Adrenal gland (tissue), 12 donors: ENCODE results near the gene MTF1. TPM values are rescaled to one million over a fixed set of nuclear protein-coding genes. Genes with fewer than 3 reads are reported as not detected.
A peak's percentile ranks its signal among the peaks of the same experiment; 100 is the strongest.

Experiments
- DNase-seq, 7 donors: peaks; one replicate each; pipeline ENCODE4 v3.0.0-alpha.2; 2019 to 2020
- H3K27ac ChIP-seq, 5 donors: fragments of 200-600 bp; sonication (generic) in 4 of 5; 1 replicate in 3 of 5; 2 replicates in 2 of 5; pipeline versions ENCODE4 v1.5.1 to v1.8.0; 2016 to 2020; ENCODE audit warnings: mild to moderate bottlenecking in 1 of 5
- H3K27me3 ChIP-seq: fragments of 200-600 bp; 2 replicates; pipeline ENCODE4 v1.8.0; 2021
- H3K36me3 ChIP-seq, 2 donors: fragments of 200-600 bp; replicated peaks in 1 of 2; 1 replicate in 1 of 2; 2 replicates in 1 of 2; pipeline versions ENCODE4 v1.5.1 to v1.8.0; 2018 to 2022
- H3K4me1 ChIP-seq, 2 donors: fragments of 200-600 bp; replicated peaks in 1 of 2; 1 replicate in 1 of 2; 2 replicates in 1 of 2; pipeline versions ENCODE4 v1.5.1 to v1.8.0; 2018 to 2021
- H3K4me3 ChIP-seq, 4 donors: fragments of 200-600 bp; sonication (generic) in 3 of 4; one replicate each; pipeline ENCODE4 v1.5.1; 2016 to 2018
- H3K9me3 ChIP-seq, 3 donors: fragments of 200-600 bp; sonication (generic) in 1 of 3; replicated peaks in 1 of 3; 1 replicate in 2 of 3; 2 replicates in 1 of 3; pipeline versions ENCODE4 v1.5.1 to v1.8.0; 2016 to 2021
- POLR2A ChIP-seq, 2 donors: fragments of 450-650 bp; IDR thresholded peaks; one replicate each; pipeline ENCODE4 v1.6.1; 2017; ENCODE audit warnings: antibody characterized with exemption in 2 of 2, mild to moderate bottlenecking in 2 of 2, moderate library complexity in 1 of 2
- WGBS, 4 donors: extraction: QIAGEN DNeasy Blood & Tissue Kit in 2 of 4; methylation state at CpG; one replicate each; pipeline versions ENCODE4 v1.1.5 to v1.1.7; 2013 to 2017; 5-methylcytosine and 5-hydroxymethylcytosine counted together
- intact Hi-C, 2 donors: fragments of 100-400 bp; cut with DNase I; formaldehyde crosslinking; loops; one replicate each; pipeline versions ENCODE4 v1.14.1 to v1.15.0; 2022 to 2023
- polyA plus RNA-seq, 3 donors: library from polyadenylated mRNA; stranded (reverse); fragments of 200-250 nt in 2 of 3; fragments of 350-450 nt in 1 of 3; fragmentation: Illumina TruSeq in 1 of 3; extraction: RNeasy Lipid Tissue Mini Kit (QIAGEN cat#74804) in 1 of 3; gene quantifications; one replicate each; pipeline ENCODE4 v1.2.3, GENCODE V29; 2013 to 2014
- total RNA-seq, 9 donors: library from RNA; depleted of rRNA in 4 of 9; stranded (reverse); fragments of >200 nt in 4 of 9; fragments of 120-200 nt in 1 of 9; fragmentation: NEBNext Ultra II Directional in 1 of 9; extraction: Animal tissue kit (Norgen Biotek cat#: 25700) in 1 of 9; gene quantifications; one replicate each; pipeline versions ENCODE4 v1.1.0 to v1.2.4, GENCODE V29; 2013 to 2023
- TF ChIP-seq, protein P1 (sequence below), 6 experiments: fragments of 450-650 bp in 4 of 6; fragments of 200-600 bp in 2 of 6; sonication (generic) in 1 of 6; IDR thresholded peaks; 1 replicate in 5 of 6; 2 replicates in 1 of 6; pipeline versions ENCODE4 v1.5.1 to v1.8.0; 2016 to 2021; ENCODE audit warnings: antibody characterized with exemption in 6 of 6, mild to moderate bottlenecking in 2 of 6, moderate library complexity in 1 of 6
- donor health status: healthy with polysubstance abuse.
- donor health status: Bipolar disorder and iron deficiency.
- donor health status: DM: yes; HTN: yes; CAD: no.
- donor health status: DM: no; HTN: no; CAD: no.
- donor health status: DM: no; HTN: no; CAD: no.
- donor health status: DM: yes; HTN: yes; CAD: no.

Gene MTF1
- total and polyA plus RNA-seq, 12 donors: 1.4 to 28.0 (median 5.7) TPM

- Histone ChIP-seq H3K9me3 (no peaks in the 10 kb centered on the region), H3K36me3 (peaks cover 0 to 43% of the 10 kb centered on the region in 2 donors), H3K27me3 (no peaks in the 10 kb centered on the region), H3K4me1 (peaks cover 14 to 23% of the 10 kb centered on the region in 2 donors), H3K27ac (peak overlapping the region; percentile 14 to 77 (median 67)), H3K4me3 (peak overlapping the region in 1 of 4 donors; percentile 5)
- 46 to 65% (median 62%) methylated on average over 10 of the region's 10 CpGs for WGBS, 4 donors
- intact Hi-C loops: no loop called here
- no peak for TF ChIP-seq POLR2A (IDR thresholded peaks at IDR 0.05)
- TF ChIP-seq, protein P1, sequence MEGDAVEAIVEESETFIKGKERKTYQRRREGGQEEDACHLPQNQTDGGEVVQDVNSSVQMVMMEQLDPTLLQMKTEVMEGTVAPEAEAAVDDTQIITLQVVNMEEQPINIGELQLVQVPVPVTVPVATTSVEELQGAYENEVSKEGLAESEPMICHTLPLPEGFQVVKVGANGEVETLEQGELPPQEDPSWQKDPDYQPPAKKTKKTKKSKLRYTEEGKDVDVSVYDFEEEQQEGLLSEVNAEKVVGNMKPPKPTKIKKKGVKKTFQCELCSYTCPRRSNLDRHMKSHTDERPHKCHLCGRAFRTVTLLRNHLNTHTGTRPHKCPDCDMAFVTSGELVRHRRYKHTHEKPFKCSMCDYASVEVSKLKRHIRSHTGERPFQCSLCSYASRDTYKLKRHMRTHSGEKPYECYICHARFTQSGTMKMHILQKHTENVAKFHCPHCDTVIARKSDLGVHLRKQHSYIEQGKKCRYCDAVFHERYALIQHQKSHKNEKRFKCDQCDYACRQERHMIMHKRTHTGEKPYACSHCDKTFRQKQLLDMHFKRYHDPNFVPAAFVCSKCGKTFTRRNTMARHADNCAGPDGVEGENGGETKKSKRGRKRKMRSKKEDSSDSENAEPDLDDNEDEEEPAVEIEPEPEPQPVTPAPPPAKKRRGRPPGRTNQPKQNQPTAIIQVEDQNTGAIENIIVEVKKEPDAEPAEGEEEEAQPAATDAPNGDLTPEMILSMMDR (IDR thresholded peaks at IDR 0.05): no peak
- peak; percentile 48 to 82 (median 71) for DNase-seq
Observed at GRCh38 chr1:37839676-37840075, 19.7 kb downstream of the MTF1 start.

DNA sequence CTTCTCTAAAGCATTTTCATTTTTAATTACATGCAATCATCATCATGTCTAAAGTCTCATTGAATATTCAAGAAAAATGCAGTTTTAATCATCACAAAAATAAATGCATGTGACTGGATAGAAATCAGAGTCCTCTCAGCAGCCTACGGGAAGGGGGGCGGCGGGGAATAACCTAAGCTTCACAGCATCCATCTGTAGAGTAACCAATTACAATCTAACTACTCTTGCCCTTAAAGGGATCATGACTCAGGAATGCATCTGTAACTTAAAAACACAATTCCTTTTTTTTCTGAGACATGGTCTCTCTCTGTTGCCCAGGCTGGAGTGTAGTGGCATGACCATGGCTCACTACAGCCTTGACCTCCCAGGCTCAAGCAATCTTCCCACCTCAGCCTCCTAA lies 22.6 kb downstream of the MTF1 start:
- TF ChIP-seq, protein P1 (IDR thresholded peaks at IDR 0.05): no peak
- TF ChIP-seq POLR2A (IDR thresholded peaks at IDR 0.05): no peak
- intact Hi-C loops: no loop called here
- Histone ChIP-seq H3K36me3 (peaks cover 0 to 71% of the 10 kb centered on the region in 2 donors), H3K9me3 (no peaks in the 10 kb centered on the region), H3K4me1 (peaks cover 14 to 17% of the 10 kb centered on the region in 2 donors), H3K27ac (no peak overlapping the region), H3K27me3 (no peaks in the 10 kb centered on the region), H3K4me3 (no peak overlapping the region)
- 63 to 95% (median 74%) methylated on average over 2 to 3 of the region's 3 CpGs for WGBS, 4 donors
- DNase-seq: no peak

GRCh38 chr1:37831809-37832208 lies 27.6 kb downstream of the MTF1 start:
- Histone ChIP-seq H3K27ac (no peak overlapping the region), H3K36me3 (peaks cover 0 to 65% of the 10 kb centered on the region in 2 donors), H3K9me3 (no peaks in the 10 kb centered on the region), H3K27me3 (no peaks in the 10 kb centered on the region), H3K4me3 (no peak overlapping the region), H3K4me1 (no peaks in the 10 kb centered on the region)
- WGBS, 4 donors: 85 to 94% (median 90%) methylated on average over 2 of the region's 2 CpGs
- intact Hi-C loops: no loop called here
- no peak for TF ChIP-seq POLR2A (IDR thresholded peaks at IDR 0.05)
- TF ChIP-seq, protein P1 (IDR thresholded peaks at IDR 0.05): no peak
- no peak for DNase-seq

DNA sequence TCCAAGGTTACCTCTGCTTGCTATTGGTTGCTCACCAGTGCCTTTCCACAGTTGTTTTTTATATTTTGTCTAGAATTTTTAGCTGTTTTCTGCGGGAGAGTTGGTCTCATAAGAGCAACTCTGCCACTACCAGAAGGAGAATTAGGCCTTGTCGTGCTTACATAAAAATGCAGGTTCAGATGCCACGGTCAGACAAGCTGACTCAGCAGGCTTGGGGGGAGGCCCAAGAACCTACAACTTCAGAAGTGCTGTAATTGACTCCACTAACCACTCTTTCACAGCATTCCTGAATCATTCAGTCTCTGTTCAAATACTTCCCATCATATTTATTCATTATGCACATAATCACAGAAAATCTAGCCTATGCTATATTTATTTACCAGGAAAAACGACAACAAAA lies 28.3 kb downstream of the MTF1 start:
- 85 to 90% (median 89%) methylated on average over 4 of the region's 4 CpGs for WGBS, 4 donors
- TF ChIP-seq, protein P1 (IDR thresholded peaks at IDR 0.05): no peak
- no peak for TF ChIP-seq POLR2A (IDR thresholded peaks at IDR 0.05)
- H3K36me3 ChIP-seq: peaks cover 0 to 59% of the 10 kb centered on the region in 2 donors
- no peaks in the 10 kb centered on the region for H3K9me3 ChIP-seq
- intact Hi-C loops: no loop called here
- no peak overlapping the region for H3K27ac ChIP-seq
- no peak overlapping the region for H3K4me3 ChIP-seq
- H3K27me3 ChIP-seq: no peaks in the 10 kb centered on the region
- H3K4me1 ChIP-seq: no peaks in the 10 kb centered on the region
- DNase-seq: no peak
